Measurements from ENCODE around the gene RBCK1. TPM values are rescaled to one million over a fixed set of nuclear protein-coding genes. Genes with fewer than 3 reads are reported as not detected.
"Not testable (repeated sequence)": the region's sequence is repeated elsewhere in the genome, so short reads cannot be mapped to it uniquely, and the experiment has no call there.

Gene RBCK1
- total and polyA plus RNA-seq, 2 donors (not counting 3 experiments of a cell fraction or from before 2014, with no cell fraction given) = 80.4 to 82.7 TPM

- TF ChIP-seq EZH2 (IDR thresholded peaks at IDR 0.05; ENCODE audit: borderline replicate concordance, low read depth, low read length, severe bottlenecking) (no peak), MAX (IDR thresholded peaks at IDR 0.05; ENCODE audit: insufficient read depth, insufficient read length) (no peak), JUN (IDR thresholded peaks at IDR 0.05; ENCODE audit: borderline replicate concordance, insufficient read depth, insufficient read length, low read depth) (no peak), FOS (IDR thresholded peaks at IDR 0.05; ENCODE audit: borderline replicate concordance, insufficient read depth, low read length) (no peak)
- Histone ChIP-seq H3K4me3 (replicated peaks in 1 of 3; ENCODE audit: insufficient read depth in 1 of 3, low read depth in 1 of 3, low read length in 3 of 3) (no peak overlapping the region), H2AFZ (ENCODE audit: low read depth, low read length) (no peak overlapping the region), H3K9ac (replicated peaks; ENCODE audit: extremely low read depth, insufficient read depth, low read length) (no peak overlapping the region), H3K9me3 (replicated peaks; ENCODE audit: control insufficient read depth, insufficient read depth, low read length) (no peaks in the 10 kb centered on the region), H3K4me1 (ENCODE audit: control insufficient read depth, extremely low read depth, insufficient read depth, low read length) (peaks cover 6% of the 10 kb centered on the region), H3K36me3 (ENCODE audit: control insufficient read depth in 2 of 2, extremely low read depth in 1 of 2, insufficient read depth in 2 of 2, low read length in 2 of 2) (peaks cover 14 to 19% of the 10 kb centered on the region in 2 experiments), H3K27ac (ENCODE audit: insufficient read depth, low read depth, low read length) (no peak overlapping the region), H3K27me3 (ENCODE audit: control insufficient read depth in 2 of 2, insufficient read depth in 2 of 2, low read length in 2 of 2) (no peaks in the 10 kb centered on the region), H3K79me2 (ENCODE audit: control insufficient read depth, insufficient read depth, low read length) (peaks cover 43% of the 10 kb centered on the region), H4K20me1 (replicated peaks; ENCODE audit: control insufficient read depth, extremely low read depth, insufficient read depth, low read length) (peaks cover 4% of the 10 kb centered on the region), H3K4me2 (ENCODE audit: insufficient read depth, low read length) (no peak overlapping the region), H3K9me1 (replicated peaks; ENCODE audit: control insufficient read depth, extremely low read depth, insufficient read depth, low read length) (no peaks in the 10 kb centered on the region)
- dilution Hi-C loops (cut with MboI; ENCODE audit: extremely low pct_ligation_motif_present, low sequenced_read_pairs) = no loop called here
- POLR2A ChIA-PET = no interaction called here
- CTCF ChIA-PET = interaction anchor here (0.9 to 1.3 kb wide), 2 partner anchors 14 to 31 kb away, joined by 4 read pairs; no protein-coding TSS in a partner anchor
- BruUV-seq (replicated peaks) = no TSS peak
- FAIRE-seq (no peak), DNase-seq (ENCODE audit: low read depth, low spot score) (no peak)
- intact Hi-C loops (cut with micrococcal nuclease) = no loop called here
Measured at GRCh38 chr20:385448-385847, 22.7 kb upstream of the RBCK1 start.

- H3K9me3 ChIP-seq (replicated peaks; ENCODE audit: control insufficient read depth, insufficient read depth, low read length); H2AFZ ChIP-seq (ENCODE audit: low read depth, low read length); dilution Hi-C loops (cut with MboI; ENCODE audit: extremely low pct_ligation_motif_present, low sequenced_read_pairs); intact Hi-C loops (cut with micrococcal nuclease); BruUV-seq (replicated peaks); H3K4me1 ChIP-seq (ENCODE audit: control insufficient read depth, extremely low read depth, insufficient read depth, low read length); POLR2A ChIA-PET; FAIRE-seq; H4K20me1 ChIP-seq (replicated peaks; ENCODE audit: control insufficient read depth, extremely low read depth, insufficient read depth, low read length); H3K27ac ChIP-seq (ENCODE audit: insufficient read depth, low read depth, low read length); H3K4me2 ChIP-seq (ENCODE audit: insufficient read depth, low read length); DNase-seq (ENCODE audit: low read depth, low spot score); H3K9me1 ChIP-seq (replicated peaks; ENCODE audit: control insufficient read depth, extremely low read depth, insufficient read depth, low read length); H3K4me3 ChIP-seq (replicated peaks in 1 of 3; ENCODE audit: insufficient read depth in 1 of 3, low read depth in 1 of 3, low read length in 3 of 3); H3K9ac ChIP-seq (replicated peaks; ENCODE audit: extremely low read depth, insufficient read depth, low read length); H3K27me3 ChIP-seq (ENCODE audit: control insufficient read depth in 2 of 2, insufficient read depth in 2 of 2, low read length in 2 of 2): not testable (repeated sequence)
- Histone ChIP-seq H3K36me3 (ENCODE audit: control insufficient read depth in 2 of 2, extremely low read depth in 1 of 2, insufficient read depth in 2 of 2, low read length in 2 of 2) (peaks cover 14 to 26% of the 10 kb centered on the region in 2 experiments), H3K79me2 (ENCODE audit: control insufficient read depth, insufficient read depth, low read length) (peaks cover 38% of the 10 kb centered on the region)
- CTCF ChIA-PET = interaction anchor here (0.6 to 1.3 kb wide), 2 partner anchors 15 to 25 kb away, joined by 3 to 4 read pairs; no protein-coding TSS in a partner anchor
Measured at GRCh38 chr20:386634-387033, 21.5 kb upstream of the RBCK1 start.

Measured in endothelial cell of umbilical vein (primary cell).